CD4-positive, alpha-beta T cell treated with Interleukin-4 for 4 hours (primary cell): ENCODE measurements around the gene MUL1.
A peak's percentile ranks its signal among the peaks of the same experiment; 100 is the strongest.
"Not testable (repeated sequence)": the region's sequence is repeated elsewhere in the genome, so short reads cannot be mapped to it uniquely, and the experiment has no call there.

Experiments
- DNase-seq: peaks from one replicate; pipeline ENCODE4 v3.0.0-alpha.2; 2020

The MUL1 gene

GRCh38 chr1:20507564-20508410 lies at the start of gene MUL1:
TSS of gene MUL1 (minus strand) at chr1:20508151. CDS start at chr1:20508024, 127 bp downstream.
- peak; percentile 90 for DNase-seq

DNA sequence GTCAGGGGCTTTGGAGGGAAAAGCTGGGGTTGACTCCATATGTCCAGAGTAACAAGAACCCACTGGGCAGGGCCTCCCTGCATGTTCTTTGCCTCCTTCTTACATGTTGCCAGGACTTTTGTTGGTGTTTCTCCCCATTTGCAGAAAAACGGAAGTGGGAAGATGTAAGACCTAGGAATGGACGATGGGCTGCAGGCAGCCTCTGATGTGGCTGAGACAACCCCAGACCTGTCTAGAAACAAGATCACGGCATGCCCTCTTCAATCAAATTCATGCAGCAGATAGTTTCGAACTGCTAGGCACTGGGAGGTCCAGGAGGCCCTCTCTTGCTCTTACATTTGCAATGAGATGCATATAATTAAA lies 47.8 kb upstream of the MUL1 start:
- DNase-seq: no peak

DNA sequence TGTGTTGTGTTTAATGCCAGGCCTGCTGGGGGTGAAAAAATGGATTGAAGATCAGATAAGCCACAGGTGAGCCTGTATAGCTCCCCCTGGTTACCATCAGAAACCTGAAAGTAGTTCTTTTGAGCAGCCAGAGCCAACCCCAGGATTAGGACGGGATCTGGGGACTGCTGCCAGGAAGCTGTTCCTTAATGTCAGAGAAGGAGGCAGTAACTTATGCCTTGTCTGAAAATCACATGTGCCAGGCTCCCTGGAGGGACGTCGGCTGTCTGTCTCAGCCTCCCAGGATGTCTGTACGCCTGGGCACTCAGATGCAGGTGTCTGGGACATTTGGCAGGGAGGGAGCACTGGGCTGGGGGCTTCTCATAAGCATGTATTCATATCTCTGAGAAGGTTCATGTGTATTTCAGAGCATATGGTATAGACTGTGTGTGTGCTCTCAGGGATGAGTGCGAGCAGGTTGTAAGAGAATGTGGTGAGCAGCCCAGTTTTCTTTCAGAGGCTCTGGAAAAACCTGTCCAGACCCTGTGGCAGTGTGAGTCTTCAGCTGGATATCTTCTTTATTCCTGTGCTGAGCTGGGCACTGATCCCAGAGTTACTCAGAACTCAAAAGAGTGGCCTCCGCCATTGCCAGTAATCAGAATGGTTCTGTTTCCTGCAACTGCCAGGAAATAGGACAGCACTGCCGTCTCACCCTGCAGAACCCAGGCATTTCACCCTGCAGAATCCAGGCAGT lies 47.2 kb upstream of the MUL1 start:
- DNase-seq: no peak

DNA sequence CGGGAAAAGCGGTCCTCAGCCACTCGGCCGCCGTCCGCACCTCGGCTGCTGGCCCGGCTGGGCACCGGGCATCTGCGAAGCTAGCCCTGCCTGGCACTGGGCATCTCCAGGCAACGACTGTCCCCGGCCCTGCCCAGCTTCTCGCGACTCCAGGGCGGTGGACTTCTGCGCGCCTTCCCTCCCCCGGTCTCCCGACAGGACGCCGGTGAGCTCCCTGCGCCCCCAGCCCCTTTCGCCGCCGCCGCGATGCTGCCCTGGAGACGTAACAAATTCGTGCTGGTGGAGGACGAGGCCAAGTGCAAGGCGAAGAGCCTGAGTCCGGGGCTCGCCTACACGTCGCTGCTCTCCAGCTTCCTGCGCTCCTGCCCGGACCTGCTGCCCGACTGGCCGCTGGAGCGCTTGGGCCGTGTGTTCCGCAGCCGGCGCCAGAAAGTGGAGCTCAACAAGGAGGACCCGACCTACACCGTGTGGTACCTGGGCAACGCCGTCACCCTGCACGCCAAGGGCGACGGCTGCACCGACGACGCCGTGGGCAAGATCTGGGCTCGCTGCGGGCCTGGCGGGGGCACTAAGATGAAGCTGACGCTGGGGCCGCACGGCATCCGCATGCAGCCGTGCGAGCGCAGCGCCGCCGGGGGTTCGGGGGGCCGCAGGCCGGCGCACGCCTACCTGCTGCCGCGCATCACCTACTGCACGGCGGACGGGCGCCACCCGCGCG lies 44.9 kb upstream of the MUL1 start:
- no peak for DNase-seq

DNA sequence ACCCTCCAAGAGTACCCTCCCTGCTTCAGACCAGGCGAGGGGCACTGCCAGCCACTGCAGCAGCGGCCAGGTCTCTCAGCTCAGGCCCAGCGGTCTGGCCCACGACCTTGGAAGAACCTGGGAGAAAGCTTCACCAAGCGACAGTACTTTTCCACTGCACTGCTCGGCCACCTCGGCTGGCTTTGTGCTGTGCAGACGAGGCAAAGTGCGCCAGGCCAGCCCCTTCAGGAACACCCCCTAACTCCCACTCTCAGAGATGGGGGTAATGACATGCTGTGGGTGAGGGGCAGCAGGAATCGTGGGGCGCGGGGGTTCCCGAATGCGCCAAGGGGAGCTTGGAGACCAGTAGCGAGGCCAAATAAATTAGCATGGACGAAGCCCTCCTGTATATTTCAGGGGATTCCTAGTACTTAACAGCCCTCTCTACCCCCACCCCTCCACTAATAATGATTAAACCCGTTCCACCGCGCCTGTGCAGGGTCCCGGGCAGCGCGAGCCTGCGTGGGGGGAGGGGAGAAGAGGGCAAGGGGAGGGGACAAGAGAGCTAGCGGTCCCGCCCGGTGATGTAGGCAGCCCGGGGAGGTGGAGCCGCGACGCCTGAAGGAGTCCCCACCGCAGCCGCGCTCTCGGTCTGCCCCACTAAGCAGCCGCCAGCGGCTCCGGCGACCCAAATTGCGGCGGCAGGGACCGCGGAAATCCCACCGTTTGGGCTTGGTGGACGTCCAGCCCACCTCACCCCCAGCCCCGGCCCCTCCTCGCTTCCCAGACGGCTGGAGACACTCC lies 44.2 kb upstream of the MUL1 start, which contains the start of gene FAM43B:
FAM43B (plus strand) TSS at position 629 of the 783 bp plus-strand sequence. CDS start 401 bp downstream, outside the sequence.
- no peak for DNase-seq

- DNase-seq: no peak
These were observed 43.2 kb upstream of the MUL1 start for GRCh38 chr1:20551161-20551560.

DNA sequence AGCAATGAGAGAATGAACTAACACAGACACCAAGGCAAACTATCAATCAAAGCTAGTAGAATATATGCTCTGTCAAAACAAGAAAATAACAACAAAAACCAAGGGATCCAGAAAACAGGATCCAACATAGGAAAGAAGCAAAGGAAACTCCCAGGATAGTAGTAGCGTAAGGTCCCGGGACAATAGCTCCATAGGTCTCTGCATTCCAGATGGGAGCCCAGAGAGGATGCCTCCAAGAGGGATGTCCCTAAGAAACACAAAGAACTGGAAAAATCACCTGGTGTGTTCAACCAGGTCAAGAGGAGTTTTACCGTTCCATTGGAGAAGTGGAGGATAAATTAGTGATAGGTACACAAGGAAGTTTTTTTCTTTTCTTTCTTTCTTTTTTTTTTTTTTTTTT lies 38.7 kb upstream of the MUL1 start:
- DNase-seq: no peak

- DNase-seq: no peak
These were observed 32.3 kb upstream of the MUL1 start for GRCh38 chr1:20540281-20540680.

DNA sequence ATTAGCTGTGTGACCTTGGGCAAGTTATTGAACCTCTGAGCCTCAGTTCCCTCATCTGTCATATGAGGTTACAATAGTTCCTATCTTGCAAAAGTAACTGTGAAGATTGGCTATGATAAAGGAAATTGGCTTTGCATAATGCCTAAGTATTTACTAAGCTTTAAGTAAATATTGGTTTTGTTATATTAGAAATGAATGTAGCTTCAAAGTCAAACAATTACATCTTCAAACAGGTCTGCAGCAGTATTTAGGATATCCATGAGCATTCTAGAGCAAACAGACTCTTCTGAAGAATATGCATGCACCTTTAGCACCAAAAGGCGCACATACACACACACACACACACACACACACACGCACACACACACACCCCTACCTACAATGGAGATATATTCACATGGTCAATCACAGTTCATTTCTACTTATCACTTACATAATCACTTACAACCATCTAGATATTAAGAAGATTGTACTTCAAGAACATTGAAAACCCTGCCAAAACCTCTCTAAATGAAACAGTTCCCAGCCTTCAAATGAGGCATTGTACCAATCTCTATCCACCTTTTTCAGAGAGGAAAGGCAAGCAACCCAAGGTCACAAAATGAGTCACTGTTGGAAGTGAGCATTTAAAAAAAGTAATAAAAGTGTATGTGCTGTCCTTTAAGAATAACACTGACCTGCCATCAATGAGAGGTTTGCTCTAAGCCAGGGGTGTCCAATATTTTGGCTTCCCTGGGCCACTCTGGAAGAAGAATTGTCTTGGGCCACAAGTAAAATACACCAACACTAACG lies 31.0 kb upstream of the MUL1 start:
- DNase-seq: no peak

DNA sequence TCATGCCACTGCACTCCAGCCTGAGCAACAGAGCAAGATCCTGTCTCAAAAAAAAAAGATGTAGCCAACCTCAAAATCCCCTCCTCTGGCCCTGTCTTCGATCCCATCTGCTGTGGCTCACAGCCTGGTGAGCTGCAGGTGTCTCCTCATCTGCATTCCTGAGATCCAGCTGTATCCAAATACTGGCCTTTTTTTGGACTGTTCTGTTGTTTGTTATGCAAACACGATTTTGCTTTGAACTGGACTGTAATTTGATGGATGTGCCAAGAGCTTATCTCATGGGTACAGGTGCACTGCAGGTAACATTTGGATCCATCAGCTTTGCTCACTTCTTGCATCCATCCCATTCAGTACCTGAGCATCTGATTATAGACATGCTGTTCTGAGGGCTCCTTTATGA lies 30.3 kb upstream of the MUL1 start:
- DNase-seq: no peak

DNA sequence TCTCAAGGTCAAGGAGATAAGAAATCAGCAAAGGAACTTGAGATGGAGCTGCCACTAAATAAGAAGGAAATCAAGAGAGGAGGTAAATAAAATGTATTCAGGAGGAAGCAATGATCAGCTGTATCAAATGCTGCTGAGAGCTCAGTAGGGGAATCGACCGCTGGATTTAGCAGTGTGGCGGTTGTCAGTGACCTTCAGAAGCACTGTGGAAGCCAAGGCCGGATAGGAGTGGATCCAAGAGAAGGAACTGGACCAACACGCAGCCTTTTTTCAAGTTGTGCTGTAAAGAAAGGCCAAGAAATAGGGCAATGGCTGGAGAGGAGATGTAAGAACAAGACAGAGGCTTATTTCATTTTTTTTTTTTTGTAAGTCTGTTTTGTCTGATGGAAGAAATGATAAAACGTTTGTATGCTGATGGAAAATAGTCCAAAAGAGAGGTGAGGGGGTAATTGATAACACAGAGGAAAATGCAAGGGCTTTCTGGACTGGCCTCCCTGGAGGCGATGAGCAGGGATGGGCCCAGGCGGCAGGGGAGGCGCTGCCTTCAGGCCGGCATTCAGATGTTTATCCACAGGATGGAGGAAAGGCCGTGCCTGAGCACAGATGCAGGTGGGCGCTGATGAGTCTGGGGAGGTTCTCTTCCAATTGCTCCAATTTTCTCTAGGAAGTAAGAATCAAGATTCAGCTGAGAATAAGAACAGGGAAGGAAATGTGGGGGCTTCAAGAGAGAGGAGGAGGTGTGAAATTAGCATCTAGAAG lies 26.9 kb upstream of the MUL1 start:
- DNase-seq: no peak

DNA sequence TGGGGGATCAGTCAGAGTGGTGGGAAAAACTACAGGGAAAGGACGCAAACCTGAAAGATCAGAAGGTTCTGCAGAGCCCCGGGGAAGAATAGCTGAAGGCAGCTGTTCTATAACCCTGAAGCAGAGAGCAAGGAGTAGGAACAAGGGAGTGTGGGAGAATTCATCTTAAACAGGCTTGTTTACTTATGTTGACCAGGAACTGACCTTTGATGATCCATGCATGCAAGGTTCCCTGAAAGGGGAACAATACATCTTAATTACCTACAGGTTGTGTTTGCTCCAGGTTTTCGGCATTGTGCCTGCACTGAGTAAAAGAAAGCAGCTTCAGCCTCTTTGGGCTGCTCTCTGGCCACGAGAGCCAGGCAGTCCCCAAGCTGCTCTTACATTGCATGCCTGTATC lies 25.7 kb upstream of the MUL1 start:
- DNase-seq: no peak

DNA sequence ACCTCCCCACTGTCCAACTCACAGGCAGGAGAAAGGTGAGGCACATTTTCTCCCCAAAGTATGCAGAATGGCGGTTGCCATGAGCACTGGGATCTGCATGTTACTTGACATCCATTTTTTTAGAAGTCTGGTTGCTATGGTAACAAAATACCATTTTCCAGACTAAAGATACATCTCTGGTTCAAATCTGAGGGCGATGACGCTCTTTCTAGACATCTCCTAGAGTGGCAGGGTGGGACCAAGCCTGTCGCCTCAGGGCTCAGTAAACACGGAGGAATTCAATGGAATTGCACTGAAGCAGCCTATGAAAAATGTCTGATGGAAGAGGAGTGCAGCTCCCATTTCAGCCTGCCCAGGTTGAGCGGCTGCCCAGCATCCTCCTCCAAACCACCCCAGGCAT lies 22.9 kb upstream of the MUL1 start:
- no peak for DNase-seq

DNA sequence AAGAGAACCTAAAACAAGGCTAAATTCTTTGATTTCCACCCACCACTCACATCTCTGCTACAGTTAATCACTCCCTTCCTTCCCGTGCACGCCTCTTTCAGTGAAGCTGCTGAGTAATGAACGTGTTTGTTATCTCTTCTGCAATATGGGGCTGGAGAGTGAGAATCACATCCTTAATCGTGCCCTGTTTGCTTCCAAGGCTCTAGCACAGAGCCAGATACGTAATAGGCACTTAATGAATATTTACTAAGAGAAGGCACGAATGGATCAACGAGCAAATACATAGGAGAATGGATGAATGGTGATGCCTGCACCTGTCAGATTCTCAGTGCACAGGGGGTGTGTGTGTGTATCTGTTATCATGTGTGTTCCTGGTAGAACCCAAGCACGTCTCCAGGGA lies 22.4 kb upstream of the MUL1 start:
- no peak for DNase-seq

DNA sequence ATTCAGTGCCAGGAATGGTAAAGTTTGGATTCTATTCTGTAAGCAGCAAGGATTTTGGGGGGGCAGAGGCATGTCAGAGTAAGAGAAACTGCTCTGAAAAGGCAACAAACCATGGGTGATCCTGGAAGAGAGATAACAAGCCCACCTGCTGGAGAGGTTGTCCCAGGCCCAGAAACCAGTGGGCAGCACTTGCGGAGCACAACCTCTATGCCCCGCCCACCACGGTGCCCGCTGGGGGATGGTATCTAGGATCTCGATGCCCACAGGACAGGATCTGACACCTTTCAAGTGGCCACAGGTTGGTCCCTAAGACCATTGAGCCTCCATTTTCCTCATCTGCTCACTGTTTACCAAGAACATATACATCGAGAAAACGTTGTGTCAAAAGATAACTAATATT lies 20.3 kb upstream of the MUL1 start:
- no peak for DNase-seq

- no peak for DNase-seq
These were observed 18.3 kb upstream of the MUL1 start for GRCh38 chr1:20526267-20526666.

DNA sequence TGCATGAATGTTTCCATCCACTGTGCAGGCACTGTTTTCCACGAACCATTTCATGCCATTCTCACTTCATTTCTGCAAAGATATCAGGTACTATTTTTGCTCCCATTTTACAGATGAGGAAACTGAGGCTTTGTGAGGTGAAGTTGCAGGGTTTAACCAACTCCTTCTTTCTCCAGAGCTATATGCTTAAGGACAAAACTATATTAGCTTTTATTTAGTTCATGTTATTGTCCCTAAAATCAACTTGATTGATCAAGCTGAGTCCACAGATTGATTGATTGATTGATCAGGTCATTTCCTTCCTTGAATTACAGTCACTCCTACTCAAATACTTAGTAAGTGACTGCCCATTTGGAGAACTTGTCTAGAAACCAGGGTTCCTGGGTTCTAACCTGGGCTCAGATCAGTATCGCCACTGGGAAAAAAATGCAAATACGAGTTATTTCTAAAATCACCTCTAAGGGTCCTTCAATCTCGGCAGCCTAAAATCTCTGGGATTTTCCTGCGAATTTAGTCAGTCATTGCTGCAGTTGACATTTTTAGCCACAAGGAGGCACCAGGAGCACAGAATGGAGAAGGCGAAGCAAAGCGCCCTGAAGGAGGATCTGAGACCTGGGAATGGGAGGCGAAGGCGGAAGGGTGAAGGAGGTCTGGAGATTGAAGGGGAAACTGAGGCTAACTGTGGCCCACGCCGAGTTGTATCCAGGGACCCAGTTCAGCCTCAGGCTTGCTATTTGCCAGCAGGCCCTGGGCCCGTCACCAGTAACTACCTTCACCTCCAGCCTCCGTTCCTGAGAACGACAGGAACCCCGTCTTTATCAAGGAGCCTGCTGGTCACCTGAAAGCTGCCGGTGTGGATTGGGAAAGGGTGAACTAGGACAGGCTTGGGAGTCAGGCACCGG lies 14.3 kb upstream of the MUL1 start:
- DNase-seq: peak; percentile 69

DNA sequence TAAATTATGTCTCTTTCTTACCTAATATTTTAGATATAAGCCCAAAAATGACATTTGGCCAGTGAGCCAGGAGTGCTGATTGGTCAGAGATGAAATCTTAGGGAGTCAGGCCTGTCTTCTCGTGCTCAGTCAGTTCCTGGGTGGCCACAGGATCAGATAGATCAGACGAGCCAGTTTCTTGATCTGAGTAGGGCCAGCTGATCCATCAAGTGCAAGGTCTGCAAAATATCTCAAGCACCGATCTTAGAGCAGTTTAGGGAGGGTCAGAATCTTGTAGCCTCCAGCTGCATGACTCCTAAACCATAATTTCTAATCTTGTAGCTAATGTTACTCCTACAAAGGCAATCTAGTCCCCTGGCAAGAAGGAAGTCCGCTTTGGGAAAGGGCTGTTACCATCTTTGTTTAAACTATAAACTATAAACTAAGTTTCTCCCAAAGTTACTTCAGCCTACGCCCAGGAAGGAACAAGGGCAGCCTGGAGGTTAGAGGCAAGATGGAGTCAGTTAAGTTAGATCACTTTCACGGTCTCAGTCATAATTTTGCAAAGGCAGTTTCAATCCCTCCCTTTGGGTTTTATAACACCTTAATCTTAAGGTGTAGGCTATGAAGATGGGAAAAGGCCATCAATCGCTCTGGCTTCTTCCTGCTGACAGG lies 11.8 kb upstream of the MUL1 start:
- not testable (repeated sequence) for DNase-seq
